ENCODE measurements around the gene TMEM61.

TMEM61 gene

GRCh38 chr1:55010887-55011217 is 30.4 kb downstream of the TMEM61 start:
- Histone ChIP-seq H3K27me3 (ENCODE audit: low read depth, low read length) (peaks cover 13% of the 10 kb centered on the region; the same call in 1 of the 2 replicates), H3K4me3 (ENCODE audit: low read length) (no peak overlapping the region), H3K9me3 (ENCODE audit: insufficient read depth, low read length) (no peaks in the 10 kb centered on the region), H3K4me1 (ENCODE audit: low read length) (no peaks in the 10 kb centered on the region), H3K36me3 (replicated peaks; ENCODE audit: low read depth, low read length) (no peaks in the 10 kb centered on the region), H3K4me2 (ENCODE audit: low read length) (no peak overlapping the region), H3K79me2 (ENCODE audit: low read length) (no peaks in the 10 kb centered on the region), H3K27ac (ENCODE audit: low read length) (no peak overlapping the region), H4K20me1 (ENCODE audit: insufficient read depth, low read length) (no peaks in the 10 kb centered on the region), H3K9ac (ENCODE audit: low read length) (no peak overlapping the region), H2AFZ (ENCODE audit: low read depth, low read length) (no peak overlapping the region)
- TF ChIP-seq EZH2phosphoT487 (IDR thresholded peaks at IDR 0.05; ENCODE audit: low read depth) (no peak), CTCF (IDR thresholded peaks at IDR 0.05; ENCODE audit: low read depth, low read length) (peak; percentile 21)

GRCh38 chr1:55012661-55013060 is 32.2 kb downstream of the TMEM61 start:
- TF ChIP-seq EZH2phosphoT487 (IDR thresholded peaks at IDR 0.05; ENCODE audit: low read depth), result no peak
- TF ChIP-seq CTCF (IDR thresholded peaks at IDR 0.05; ENCODE audit: low read depth, low read length), result no peak
- H3K9me3 ChIP-seq (ENCODE audit: insufficient read depth, low read length), result no peaks in the 10 kb centered on the region
- no peak overlapping the region for H3K27ac ChIP-seq (ENCODE audit: low read length)
- H3K4me3 ChIP-seq (ENCODE audit: low read length), result no peak overlapping the region
- H3K79me2 ChIP-seq (ENCODE audit: low read length), result no peaks in the 10 kb centered on the region
- H3K9ac ChIP-seq (ENCODE audit: low read length), result no peak overlapping the region
- no peaks in the 10 kb centered on the region for H3K36me3 ChIP-seq (replicated peaks; ENCODE audit: low read depth, low read length)
- H2AFZ ChIP-seq (ENCODE audit: low read depth, low read length), result no peak overlapping the region
- no peaks in the 10 kb centered on the region for H4K20me1 ChIP-seq (ENCODE audit: insufficient read depth, low read length)
- no peaks in the 10 kb centered on the region for H3K4me1 ChIP-seq (ENCODE audit: low read length)
- no peak overlapping the region for H3K4me2 ChIP-seq (ENCODE audit: low read length)
- peaks cover 27% of the 10 kb centered on the region for H3K27me3 ChIP-seq (ENCODE audit: low read depth, low read length)

GRCh38 chr1:55015123-55015522 is 34.7 kb downstream of the TMEM61 start:
- Histone ChIP-seq H3K79me2 (ENCODE audit: low read length) (no peaks in the 10 kb centered on the region), H2AFZ (ENCODE audit: low read depth, low read length) (no peak overlapping the region), H3K27ac (ENCODE audit: low read length) (no peak overlapping the region), H3K27me3 (ENCODE audit: low read depth, low read length) (peaks cover 27% of the 10 kb centered on the region), H3K9me3 (ENCODE audit: insufficient read depth, low read length) (no peaks in the 10 kb centered on the region), H3K9ac (ENCODE audit: low read length) (no peak overlapping the region), H3K4me2 (ENCODE audit: low read length) (no peak overlapping the region), H3K36me3 (replicated peaks; ENCODE audit: low read depth, low read length) (no peaks in the 10 kb centered on the region), H4K20me1 (ENCODE audit: insufficient read depth, low read length) (no peaks in the 10 kb centered on the region), H3K4me3 (ENCODE audit: low read length) (no peak overlapping the region), H3K4me1 (ENCODE audit: low read length) (no peaks in the 10 kb centered on the region)
- TF ChIP-seq EZH2phosphoT487 (IDR thresholded peaks at IDR 0.05; ENCODE audit: low read depth), result no peak
- no peak for TF ChIP-seq CTCF (IDR thresholded peaks at IDR 0.05; ENCODE audit: low read depth, low read length)

GRCh38 chr1:55015731-55016620 is 35.5 kb downstream of the TMEM61 start:
- H3K9me3 ChIP-seq (ENCODE audit: insufficient read depth, low read length), result no peaks in the 10 kb centered on the region

More at GRCh38 chr1:55015731-55016620, 35.5 kb downstream of the TMEM61 start:
- Histone ChIP-seq H3K79me2 (ENCODE audit: low read length) (no peaks in the 10 kb centered on the region), H3K27me3 (ENCODE audit: low read depth, low read length) (peaks cover 27% of the 10 kb centered on the region), H3K4me2 (ENCODE audit: low read length) (no peak overlapping the region), H3K27ac (ENCODE audit: low read length) (no peak overlapping the region), H3K4me1 (ENCODE audit: low read length) (no peaks in the 10 kb centered on the region), H3K4me3 (ENCODE audit: low read length) (no peak overlapping the region), H3K9ac (ENCODE audit: low read length) (no peak overlapping the region), H2AFZ (ENCODE audit: low read depth, low read length) (no peak overlapping the region), H3K36me3 (replicated peaks; ENCODE audit: low read depth, low read length) (no peaks in the 10 kb centered on the region), H4K20me1 (ENCODE audit: insufficient read depth, low read length) (no peaks in the 10 kb centered on the region)
- TF ChIP-seq EZH2phosphoT487 (IDR thresholded peaks at IDR 0.05; ENCODE audit: low read depth), result no peak
- TF ChIP-seq CTCF (IDR thresholded peaks at IDR 0.05; ENCODE audit: low read depth, low read length), result no peak

Data from OCI-LY3 (cell line).